GM21737 (cell line): ENCODE measurements around the gene ZMPSTE24.
"Not testable (repeated sequence)": the region's sequence is repeated elsewhere in the genome, so short reads cannot be mapped to it uniquely, and the experiment has no call there.

Source experiments
- ATAC-seq: cut with Tn5 transposase; IDR thresholded peaks from one replicate; pipeline ENCODE4 v1.9.1; 2021; ENCODE audit warnings: mild to moderate bottlenecking, moderate library complexity; ENCODE audit not compliant: unreplicated experiment

ZMPSTE24 gene

GRCh38 chr1:40316595-40317393, 58.8 kb downstream of the ZMPSTE24 start, which contains the start of gene COL9A2:
Gene COL9A2, minus strand, starts transcription at chr1:40317286. Its CDS starts 89 bp downstream, at chr1:40317197.
- no peak for ATAC-seq

- ATAC-seq, result no peak
Measured at GRCh38 chr1:40317394-40318074, 59.5 kb downstream of the ZMPSTE24 start.

- ATAC-seq, result no peak
Measured at GRCh38 chr1:40318476-40318875, 60.4 kb downstream of the ZMPSTE24 start.

- ATAC-seq, result no peak
Measured at GRCh38 chr1:40318970-40319621, 61.1 kb downstream of the ZMPSTE24 start.

- ATAC-seq, result not testable (repeated sequence)
Measured at GRCh38 chr1:40331403-40331802, 73.4 kb downstream of the ZMPSTE24 start.

GRCh38 chr1:40332695-40333094, 74.7 kb downstream of the ZMPSTE24 start:
- no peak for ATAC-seq

- ATAC-seq, result no peak
Measured at GRCh38 chr1:40337443-40337842, 79.4 kb downstream of the ZMPSTE24 start.

- no peak for ATAC-seq
Measured at GRCh38 chr1:40338745-40339419, 80.8 kb downstream of the ZMPSTE24 start.

GRCh38 chr1:40339420-40340323, 81.6 kb downstream of the ZMPSTE24 start:
- no peak for ATAC-seq

GRCh38 chr1:40341491-40342380, 83.7 kb downstream of the ZMPSTE24 start:
- no peak for ATAC-seq

- ATAC-seq, result not testable (repeated sequence)
Measured at GRCh38 chr1:40342381-40342717, 84.3 kb downstream of the ZMPSTE24 start.
